ENCODE data around the gene SLC7A8. TPM values are rescaled to one million over a fixed set of nuclear protein-coding genes. Genes with fewer than 3 reads are reported as not detected.

The SLC7A8 gene
- polyA plus RNA-seq, 5 donors = 107 to 140 (median 126) TPM

DNA sequence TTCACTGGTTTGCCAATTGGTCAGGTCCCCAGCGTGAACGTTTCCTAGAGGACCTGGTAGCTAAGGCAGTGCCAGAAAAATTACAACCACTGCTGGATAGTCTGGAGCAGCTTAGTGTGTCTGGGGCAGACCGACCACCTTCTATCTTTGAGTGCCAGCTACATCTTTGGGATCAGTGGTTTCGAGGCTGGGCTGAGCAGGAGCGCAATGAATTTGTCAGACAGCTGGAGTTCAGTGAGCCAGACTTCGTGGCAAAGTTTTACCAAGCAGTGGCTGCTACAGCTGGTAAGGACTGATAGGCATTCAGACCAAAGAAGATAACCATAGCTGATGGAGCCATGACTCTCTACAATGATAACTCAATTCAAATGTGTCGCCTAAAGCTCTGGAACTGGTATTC, 85.7 kb downstream of the SLC7A8 start:
- no peak for DNase-seq

DNA sequence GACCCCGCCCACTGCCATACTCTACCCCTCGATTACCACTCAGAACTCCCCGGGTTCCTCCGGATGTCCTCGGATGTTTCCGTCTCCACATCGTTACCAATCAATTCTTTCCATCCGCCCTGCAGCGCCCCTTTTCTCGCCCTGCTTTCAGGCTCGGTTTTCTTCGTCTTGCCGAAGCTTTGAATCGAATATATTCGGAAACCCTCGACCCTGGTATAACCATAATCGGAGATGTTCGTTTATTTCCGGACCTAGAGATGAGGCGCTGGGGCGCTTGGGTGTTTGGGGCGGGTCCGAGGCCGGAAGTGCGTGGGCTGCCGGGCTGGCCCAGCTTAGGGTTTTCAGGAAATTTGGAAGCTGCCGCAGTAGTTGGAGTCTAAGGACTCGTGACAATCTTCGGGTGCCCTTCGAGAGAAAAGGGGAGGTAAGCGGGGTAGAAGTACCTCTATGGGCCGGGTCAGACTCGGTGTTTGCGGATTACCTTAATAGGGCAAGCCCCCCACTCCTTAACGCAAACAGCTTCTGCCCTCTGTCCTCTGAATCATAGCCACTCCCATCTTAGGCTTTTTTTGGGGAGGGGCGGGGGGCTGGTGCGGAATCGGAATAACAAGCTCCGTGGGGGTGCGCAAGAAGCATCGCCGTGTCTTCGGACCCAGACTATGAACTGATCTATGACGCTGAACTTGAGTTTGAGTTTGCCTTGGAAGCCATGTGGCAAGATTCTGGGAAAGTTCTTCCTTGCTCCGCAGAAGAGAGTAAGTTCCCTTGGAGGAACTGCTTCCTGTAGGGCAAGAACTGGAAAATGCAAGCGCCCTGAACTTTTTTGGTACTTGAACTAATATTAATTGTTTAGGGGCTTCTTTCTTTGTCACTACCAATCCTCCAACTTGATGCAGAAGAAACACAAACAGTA, 88.0 kb downstream of the SLC7A8 start, which contains the start of gene C14orf119:
TSS of gene C14orf119 (plus strand) at position 310 of the 913 bp plus-strand sequence. CDS start 2,154 bp downstream, outside the sequence.
- DNase-seq = peak; percentile 99 to 100

DNA sequence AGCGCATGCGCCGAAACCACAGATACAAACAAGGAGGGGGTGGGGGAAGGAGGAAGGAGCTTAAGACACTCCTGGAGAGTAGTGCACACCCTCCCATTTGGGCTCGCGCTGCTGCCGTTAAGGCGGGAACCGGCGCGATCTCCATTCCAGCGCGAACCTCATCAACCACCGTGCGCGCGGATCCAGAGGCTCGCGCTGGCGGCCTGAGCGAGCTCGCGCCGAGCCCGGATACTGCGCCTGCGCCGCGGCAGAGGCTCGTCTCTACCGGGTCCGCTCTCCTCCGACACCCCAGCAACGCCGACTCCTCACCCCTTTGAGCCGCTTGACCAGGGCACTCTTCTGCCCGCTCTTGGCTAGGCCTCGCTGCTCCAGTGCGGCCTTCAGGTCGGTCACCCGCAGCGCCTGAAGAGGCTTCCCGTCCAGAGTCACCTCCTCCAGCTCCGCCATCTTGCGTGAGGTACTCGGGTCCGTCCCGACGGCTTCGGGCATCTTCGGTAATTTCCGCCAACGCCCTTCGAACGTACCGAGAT, 88.7 kb downstream of the SLC7A8 start, which contains the start of gene ACIN1:
TSS of gene ACIN1 (minus strand) at position 471 of the 530 bp plus-strand sequence. CDS start at position 447, 24 bp downstream.
- peak; percentile 90 for DNase-seq

DNA sequence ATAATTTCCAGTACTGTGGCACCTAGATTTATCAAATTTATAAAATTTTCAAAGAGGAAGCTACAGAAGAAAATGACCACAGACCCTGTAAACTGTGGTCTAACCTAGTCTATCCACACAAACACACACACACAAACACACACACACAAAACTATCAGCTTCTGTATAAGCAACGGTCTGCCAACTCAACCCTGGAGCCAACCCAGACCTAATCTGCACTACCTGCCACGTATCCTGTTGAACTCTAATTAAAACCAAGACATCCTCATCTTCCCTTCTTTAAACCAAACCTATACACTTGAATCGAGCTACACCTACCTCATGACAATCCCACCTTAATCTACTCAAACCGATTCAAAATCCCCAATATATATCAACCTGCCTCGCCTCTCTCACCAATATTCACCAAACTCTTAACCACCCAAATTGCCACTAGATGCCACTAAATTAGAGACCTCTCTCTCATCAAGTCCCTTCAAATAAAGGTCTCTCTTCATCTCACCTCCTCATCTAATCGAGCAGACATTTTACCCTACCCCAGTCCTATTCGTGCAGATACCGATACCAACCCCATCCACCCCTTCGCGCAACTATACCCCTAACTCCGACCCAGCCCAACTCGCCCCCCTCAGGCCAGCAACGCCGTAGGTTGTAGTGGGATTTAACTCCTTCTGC, 89.3 kb downstream of the SLC7A8 start:
- DNase-seq = no peak

DNA sequence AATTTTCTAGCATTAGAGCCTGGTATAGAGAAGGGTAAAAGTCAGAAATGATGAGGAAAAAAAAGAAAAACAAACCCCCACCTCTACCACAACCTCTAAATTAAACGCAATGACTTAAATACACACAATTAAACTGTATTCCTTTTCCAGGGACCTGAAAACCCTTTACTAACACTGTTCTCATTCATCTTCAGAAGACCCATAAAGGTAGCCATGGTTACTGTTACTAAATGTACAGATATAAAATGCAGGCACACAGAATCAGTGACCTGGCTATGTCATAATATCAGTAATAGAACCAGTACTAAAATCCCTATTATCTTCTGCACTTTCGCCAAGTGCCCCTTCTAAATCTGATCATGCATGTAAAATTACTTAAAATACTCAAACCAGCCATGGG, 89.9 kb downstream of the SLC7A8 start:
- DNase-seq = no peak

DNA sequence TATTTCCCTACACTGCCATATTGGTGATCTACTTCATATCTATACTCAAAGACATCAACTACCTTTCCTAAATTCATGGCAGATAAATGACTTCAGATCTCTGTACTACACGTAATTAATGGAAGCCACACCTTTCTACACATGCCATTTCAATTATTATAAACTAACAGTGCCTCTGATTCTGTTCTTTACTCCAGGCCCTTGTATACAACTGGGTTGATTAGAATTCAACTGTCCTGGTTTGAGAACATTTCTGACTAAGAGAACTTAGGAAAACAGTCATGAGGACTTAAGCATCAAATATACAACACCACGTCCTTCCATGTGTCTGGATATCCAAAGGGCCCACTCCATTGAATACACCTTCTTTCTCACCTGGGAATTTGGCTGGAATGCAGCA, 90.4 kb downstream of the SLC7A8 start:
- DNase-seq = no peak

DNA sequence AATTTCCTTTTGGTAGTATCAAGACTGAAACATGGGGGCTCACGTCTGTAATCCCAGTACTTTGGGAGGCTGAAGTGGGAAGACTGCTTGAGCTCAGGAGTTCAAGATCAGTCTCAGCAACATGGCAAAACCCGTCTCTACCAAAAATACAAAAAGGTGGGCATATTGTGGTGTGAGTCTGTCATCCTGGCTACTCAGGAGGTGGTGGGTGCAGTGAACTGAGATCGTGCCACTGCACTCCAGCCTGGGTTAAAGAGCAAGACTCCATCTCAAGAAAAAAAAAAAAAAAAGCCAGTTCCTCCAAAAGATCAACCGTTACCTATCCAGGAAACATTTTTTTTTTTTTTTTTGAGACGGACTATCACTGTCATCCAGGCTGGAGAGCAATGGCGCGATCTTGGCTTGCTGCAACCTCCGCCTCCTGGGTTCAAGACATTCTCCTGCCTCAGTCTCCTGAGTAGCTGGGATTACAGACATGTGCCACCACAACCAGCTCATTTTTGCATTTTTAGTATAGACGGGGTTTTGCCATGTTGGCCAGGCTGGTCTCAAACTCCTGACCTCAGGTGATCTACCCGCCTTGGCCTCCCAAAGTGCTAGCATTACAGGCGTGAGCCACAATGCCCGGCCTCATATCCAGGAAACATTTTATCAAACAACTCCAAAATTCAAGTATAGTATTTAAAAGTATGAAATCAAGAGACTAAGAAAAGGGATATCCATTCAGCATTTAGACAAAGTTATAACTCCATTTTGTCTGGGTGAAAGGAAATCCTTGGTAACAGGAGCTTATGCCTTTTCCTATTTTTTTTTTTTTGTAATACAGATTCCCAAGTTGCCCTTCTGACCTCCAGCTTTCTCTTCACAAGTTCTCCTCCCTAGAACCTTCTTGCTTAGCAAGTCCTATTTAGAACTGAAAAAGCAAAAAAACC, 91.9 kb downstream of the SLC7A8 start:
- DNase-seq = no peak

DNA sequence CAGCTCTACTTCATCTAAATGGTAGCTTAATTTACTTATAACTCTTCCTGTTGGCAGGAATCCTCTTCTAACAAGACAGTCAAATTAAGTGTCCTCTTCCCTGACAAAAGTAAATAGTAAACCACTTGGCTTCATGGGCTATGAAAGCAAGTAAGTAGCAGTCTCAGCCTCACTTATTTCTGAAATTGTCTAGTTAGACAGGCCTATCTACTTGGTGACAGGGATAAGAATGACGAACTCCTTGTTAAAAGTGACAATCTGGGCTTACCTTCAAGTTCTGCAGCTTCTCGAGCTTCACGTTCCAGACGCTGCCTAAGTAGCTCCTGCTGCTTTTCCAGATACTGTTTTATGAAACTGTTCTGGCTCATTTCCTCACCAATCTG, 93.2 kb downstream of the SLC7A8 start:
- DNase-seq = no peak

DNA sequence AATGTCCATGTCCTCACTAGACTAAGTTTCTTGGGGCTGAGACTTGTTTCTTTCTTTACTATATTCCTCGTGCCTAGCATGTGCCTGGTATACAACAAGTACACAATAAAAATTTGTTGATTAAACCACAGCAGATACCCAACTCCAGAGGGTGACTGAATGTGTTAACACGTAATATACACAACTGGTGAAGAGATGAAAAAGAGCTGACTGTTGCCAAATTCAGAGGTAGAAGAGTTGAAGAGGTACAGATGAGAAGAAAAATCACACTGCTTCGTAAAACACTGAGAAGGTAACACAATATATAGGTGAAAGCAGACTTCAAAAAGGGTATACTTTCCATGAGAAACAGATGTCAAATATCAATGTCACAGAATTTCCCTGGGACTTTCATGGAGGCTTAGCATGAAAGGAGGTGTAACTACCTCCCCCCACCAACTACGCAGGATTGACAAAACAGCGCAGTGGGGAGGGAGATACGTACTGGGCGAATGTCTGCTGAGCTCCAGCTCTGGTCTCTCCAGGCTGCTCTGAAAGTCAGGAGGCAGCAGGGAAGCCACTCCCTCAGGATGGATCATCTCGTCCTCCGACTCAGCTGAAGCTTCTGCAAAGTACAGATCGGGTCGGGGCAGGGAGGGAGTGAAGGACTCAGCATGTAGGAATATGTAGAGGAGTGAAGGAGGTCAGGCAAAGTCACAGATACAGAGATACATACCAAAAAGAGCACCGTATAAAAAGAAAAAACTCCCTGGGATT, 93.8 kb downstream of the SLC7A8 start:
- DNase-seq = no peak

DNA sequence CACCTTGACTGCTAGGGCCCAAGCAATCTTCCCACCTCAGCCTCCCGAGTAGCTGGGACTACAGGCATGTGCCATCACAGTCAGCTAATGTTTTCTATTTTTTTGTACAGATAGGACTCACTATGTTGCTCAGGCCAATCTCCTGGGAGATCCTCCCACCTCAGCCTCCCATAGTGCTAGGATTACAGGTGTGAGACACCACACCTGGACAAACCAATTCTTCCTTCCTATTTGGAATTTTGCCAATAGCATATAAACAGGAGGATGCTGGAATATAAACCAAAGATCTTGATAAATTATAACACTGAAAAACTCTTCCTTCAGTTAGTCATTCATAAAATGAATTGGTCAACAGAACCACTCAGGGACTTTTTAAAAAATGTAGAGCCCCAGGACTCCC, 96.9 kb downstream of the SLC7A8 start:
- DNase-seq = no peak

DNA sequence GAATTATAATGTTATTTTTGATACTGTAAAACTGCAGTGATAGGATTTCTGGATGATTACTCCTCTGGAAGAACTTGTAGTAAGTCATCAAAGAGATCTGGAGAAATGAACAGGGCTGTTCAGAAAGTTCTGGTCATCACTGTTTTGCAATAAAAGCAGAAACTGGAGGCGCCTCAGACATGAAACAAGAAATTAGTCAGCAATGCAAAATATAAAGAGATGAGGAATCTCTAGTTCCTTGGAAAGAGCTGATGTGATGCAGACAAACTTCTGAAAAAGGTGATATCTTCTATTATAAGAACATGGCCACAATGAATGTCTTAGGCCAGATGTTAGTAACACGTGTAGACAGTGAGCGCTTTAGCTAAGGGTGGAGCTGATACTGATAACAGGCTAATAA, 98.0 kb downstream of the SLC7A8 start:
- no peak for DNase-seq

DNA sequence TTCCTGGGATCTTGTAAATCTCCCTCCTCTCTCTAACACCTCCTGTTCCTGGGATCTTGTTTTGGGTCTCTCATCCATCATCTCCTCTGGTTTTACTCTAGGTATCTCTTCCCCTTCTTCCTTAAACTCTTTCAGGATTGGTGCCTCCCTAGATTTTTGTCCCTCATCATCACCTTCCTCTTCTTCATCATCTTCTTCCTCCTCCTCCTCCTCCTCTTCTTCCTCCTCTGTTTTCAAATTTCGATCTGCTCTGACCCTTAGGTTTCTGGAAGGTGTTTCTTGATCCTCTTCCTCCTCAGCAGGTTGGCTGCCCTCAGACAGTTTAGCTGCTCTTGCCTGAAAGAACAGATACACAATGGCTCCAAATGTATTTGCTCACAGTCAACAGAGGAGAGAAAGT, 103.0 kb downstream of the SLC7A8 start:
- no peak for DNase-seq

DNA sequence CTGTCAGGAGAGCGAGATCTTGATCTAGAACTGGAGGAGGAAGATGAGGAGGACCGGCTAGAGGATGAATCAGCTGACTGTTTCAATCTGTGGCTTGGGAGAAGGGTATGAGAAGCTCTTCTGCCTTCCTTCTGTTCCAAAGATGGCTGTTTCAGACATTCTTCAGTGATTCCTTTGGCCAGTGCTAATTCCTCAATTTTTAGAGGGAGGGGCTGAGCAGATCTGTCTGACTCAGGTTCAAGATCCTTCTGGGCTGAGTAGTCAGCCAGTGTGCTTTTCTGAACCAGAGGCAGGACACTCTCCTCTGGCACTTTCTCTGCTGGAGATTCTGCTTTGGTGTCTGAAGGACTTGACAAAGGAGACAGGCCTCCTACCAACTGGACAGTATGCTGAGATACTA, 103.7 kb downstream of the SLC7A8 start:
- DNase-seq = no peak

DNA sequence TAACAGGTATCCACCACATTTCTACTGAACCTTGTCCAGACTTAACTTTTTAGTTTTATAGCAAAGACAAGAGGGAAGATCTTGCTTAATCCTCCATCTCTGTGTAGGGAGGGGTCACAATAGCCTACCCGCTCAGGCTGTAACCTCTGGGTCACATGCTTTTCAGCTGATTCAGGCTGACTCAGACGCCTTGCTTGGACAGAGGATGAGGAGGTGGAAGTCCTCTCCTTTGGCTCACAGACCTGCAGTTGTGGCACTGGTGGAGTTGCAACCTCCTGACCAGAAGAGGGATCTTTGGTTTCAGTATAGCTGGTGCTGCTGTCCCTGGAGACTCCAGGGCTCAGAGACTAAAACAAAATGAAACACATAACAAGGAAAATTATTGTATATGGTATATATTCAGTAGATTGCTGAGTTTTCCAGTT, 104.8 kb downstream of the SLC7A8 start:
- no peak for DNase-seq

DNA sequence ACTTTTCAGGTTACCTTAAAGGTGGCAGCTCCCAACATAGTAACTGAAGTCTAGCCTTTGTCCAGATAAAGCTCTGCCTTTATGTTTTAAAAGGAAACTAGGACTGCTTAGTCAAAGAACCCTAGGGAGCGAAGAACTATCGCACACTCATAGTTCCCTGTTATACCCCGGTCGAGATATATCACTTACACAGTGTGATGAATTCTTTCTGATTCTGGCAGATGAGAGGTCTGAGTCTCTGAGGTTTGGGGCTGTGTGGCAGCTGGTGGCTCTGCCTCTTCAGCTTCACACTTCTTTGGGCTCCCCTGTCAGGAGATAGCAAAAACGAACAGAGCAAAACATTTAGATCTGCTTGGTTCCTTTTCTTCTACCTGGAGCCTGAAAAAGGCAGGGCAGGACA, 105.5 kb downstream of the SLC7A8 start:
- no peak for DNase-seq

DNA sequence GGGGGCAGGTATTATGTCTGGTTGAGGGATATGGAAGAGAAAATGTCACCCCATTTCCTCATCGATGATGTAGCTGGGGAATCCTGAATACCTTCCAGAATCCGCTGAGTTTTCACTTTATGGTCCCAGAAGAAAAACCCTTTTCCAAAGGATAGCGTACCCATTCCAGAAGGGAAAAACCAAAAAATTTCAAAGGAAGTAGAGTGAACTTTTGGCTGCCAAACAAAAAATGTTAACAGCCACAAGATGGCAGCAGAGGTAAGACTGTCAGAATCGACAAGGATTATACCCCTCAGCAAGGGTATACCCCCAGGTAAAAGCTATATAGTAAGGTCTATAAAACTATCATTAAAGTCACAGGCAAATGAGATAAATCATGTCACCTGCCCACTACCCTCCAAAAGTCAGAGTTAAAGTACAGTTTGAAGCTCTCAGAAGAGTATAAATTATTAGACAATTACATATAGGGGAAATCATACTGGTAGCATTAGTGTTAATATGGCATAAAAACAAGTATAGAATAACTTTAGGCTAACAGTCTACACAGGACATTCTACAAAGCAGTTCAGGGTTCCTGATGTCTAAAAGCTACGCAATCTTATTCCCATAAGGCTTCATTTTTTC, 106.6 kb downstream of the SLC7A8 start:
- no peak for DNase-seq
